Central memory CD8-positive, alpha-beta T cell (primary cell): ENCODE results near the gene MAPK12.
A peak's percentile ranks its signal among the peaks of the same experiment; 100 is the strongest.
"Not testable (repeated sequence)": the region's sequence is repeated elsewhere in the genome, so short reads cannot be mapped to it uniquely, and the experiment has no call there.

Source experiments
- ATAC-seq: fragments of 150-1000 bp; cut with Tn5 transposase; replicated peaks from 2 replicates; pipeline ENCODE4 v1.10.0; 2022; ENCODE audit warnings: mild to moderate bottlenecking, moderate FRiP score, moderate number of reproducible peaks; ENCODE audit not compliant: poor library complexity, severe bottlenecking; ENCODE audit errors: extremely low read depth
- DNase-seq, 2 donors: peaks; one replicate each; pipeline ENCODE4 v3.0.0; 2021; ENCODE audit warnings: low spot score in 2 of 2
- H3K27ac Mint-ChIP-seq: one replicate; pipeline ENCODE4 v1.8.0; 2022; ENCODE audit warnings: low read depth, mild to moderate bottlenecking, moderate library complexity, mixed read lengths
- H3K27me3 Mint-ChIP-seq: one replicate; pipeline ENCODE4 v1.8.0; 2022; ENCODE audit warnings: mixed read lengths
- H3K36me3 Mint-ChIP-seq: one replicate; pipeline ENCODE4 v1.8.0; 2022; ENCODE audit warnings: mild to moderate bottlenecking, moderate library complexity, mixed read lengths; ENCODE audit not compliant: insufficient read depth
- H3K4me1 Mint-ChIP-seq: one replicate; pipeline ENCODE4 v1.8.0; 2022; ENCODE audit warnings: mixed read lengths
- H3K4me3 Mint-ChIP-seq: one replicate; pipeline ENCODE4 v1.8.0; 2022; ENCODE audit warnings: mild to moderate bottlenecking, moderate library complexity, mixed read lengths
- H3K9me3 Mint-ChIP-seq: one replicate; pipeline ENCODE4 v1.8.0; 2022; ENCODE audit warnings: mixed read lengths

Gene MAPK12

DNA sequence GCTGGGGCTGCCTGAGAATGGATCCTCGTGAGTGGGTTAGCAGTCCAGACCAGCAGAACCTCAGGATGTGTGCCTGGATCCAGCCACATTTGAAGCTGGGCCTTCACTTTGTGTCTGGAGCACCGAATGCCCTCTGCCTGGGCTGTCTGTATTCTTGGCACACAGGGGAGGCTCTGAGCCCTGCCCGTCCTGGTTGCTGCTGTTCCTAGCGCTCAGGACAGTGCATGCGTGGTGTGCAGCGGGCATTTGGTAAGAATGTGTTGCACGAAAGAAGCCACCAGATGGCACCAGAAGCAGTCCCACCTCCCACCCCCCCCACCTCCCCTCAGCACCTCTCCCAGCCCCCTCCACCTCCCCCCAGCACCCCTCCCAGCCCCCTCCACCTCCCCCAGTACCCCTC, 12.8 kb upstream of the MAPK12 start:
- DNase-seq (no peak), ATAC-seq (no peak)
- Mint-ChIP-seq H3K27me3 (no peaks in the 10 kb centered on the region), H3K4me1 (peaks cover 7% of the 10 kb centered on the region), H3K27ac (no peak overlapping the region), H3K36me3 (peaks cover 6% of the 10 kb centered on the region), H3K4me3 (no peak overlapping the region), H3K9me3 (no peaks in the 10 kb centered on the region)

DNA sequence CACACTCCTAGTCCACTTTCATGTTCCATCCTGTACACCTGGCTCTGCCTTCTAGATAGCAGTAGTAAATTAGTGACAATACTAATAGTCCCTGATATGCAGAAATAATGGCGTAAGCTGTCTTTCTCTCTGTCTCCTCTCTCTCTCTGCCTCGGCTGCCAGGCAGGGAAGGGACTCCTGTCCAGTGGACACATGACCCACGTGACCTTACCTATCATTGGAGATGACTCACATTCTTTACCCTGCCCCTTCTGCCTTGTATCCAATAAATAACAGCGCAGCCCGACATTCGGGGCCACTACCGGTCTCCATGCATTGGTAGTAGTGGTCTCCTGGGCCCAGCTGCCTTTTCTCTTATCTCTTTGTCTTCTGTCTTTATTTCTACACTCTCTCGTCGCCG, 12.3 kb upstream of the MAPK12 start:
- DNase-seq, H3K36me3 Mint-ChIP-seq, ATAC-seq, H3K4me3 Mint-ChIP-seq, H3K4me1 Mint-ChIP-seq, H3K27me3 Mint-ChIP-seq, H3K27ac Mint-ChIP-seq, H3K9me3 Mint-ChIP-seq: not testable (repeated sequence)

DNA sequence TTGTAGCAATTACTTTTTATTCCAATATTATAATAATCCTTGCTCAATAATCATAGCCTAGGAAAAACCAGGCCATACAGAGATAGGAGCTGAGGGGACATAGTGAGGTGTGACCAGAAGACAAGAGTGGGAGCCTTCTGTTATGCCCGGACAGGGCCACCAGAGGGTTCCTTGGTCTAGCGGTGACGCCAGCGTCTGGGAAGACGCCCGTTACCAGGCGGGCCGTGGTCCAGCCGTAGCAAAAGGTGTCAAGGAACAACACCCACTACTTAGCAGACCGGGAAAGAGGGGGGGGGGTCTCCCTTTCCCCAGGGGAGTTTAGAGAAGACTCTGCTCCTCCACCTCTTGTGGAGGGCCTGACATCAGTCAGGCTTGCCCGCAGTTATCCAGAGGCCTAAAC, 11.9 kb upstream of the MAPK12 start:
- not testable (repeated sequence) for H3K27ac Mint-ChIP-seq, H3K9me3 Mint-ChIP-seq, H3K4me3 Mint-ChIP-seq, H3K4me1 Mint-ChIP-seq, H3K27me3 Mint-ChIP-seq, DNase-seq, H3K36me3 Mint-ChIP-seq, ATAC-seq

DNA sequence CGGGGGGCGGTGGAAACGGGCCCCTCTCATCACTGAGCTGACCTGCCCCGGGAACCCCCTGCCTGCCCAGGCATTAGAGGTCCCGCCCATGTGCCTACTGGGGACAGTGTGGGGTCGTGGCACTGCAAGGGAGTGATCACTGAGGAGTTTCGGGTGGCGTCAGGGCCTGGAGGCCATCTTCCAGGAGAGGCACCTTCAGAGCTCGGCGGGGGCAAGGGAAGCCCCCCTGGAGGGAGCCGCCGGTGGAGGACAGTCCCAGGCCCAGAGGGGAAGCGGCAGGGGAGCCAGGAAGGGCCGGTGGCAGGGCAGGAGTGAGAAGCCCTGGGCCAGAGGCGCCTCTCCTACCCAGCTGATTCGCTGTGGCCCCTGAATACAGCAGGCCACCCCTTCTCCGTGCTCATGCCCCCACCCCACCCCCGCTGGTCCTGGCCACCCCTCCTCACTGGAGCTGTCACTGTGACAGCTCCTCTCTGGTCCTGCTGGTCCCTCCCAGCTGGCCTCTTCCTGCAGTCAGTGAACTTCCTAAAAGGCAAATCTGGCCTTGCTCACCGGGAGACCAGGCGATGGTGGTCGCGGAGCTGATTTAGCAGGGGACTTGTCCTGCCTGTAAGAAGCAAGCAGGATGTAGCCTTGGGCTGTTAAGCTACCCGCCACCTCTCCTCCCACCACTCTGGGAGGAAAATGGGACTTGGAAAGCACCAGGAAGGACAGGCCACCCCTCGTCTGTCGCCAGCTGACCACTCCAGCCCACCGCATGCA, 10.7 kb upstream of the MAPK12 start:
- peak overlapping the region; percentile 47 for H3K4me3 Mint-ChIP-seq
- DNase-seq (no peak), ATAC-seq (no peak)
- H3K27me3 Mint-ChIP-seq, result no peaks in the 10 kb centered on the region
- no peak overlapping the region for H3K27ac Mint-ChIP-seq
- H3K36me3 Mint-ChIP-seq, result peaks cover 6% of the 10 kb centered on the region
- no peaks in the 10 kb centered on the region for H3K9me3 Mint-ChIP-seq
- H3K4me1 Mint-ChIP-seq, result peaks cover 7% of the 10 kb centered on the region

DNA sequence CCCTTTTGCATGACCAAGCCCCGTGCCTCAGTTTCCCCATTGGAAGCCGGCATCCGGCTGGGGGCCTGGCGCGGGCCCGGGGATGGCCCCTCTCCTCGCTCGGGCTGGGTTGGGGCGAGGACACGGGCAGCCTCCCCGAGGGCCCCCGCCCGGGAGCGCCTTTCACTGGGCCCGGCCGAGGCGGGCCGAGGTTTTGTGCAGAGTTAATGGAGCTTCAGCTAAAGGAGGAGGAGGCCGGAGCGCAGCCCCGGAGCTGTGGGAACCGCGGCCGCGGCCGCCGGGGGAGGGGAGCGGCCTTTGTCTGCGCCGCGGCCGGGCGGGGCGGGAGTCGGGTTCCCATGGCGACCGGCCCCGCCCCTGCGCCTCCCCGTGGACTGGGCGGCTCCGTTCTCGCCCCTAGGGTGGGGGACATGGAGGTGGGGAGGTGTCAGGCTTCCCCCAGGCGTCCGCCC, 10.1 kb upstream of the MAPK12 start:
- ATAC-seq, result no peak
- DNase-seq, result no peak
- peak overlapping the region; percentile 74 for H3K4me3 Mint-ChIP-seq
- H3K36me3 Mint-ChIP-seq, result peaks cover 5% of the 10 kb centered on the region
- H3K27me3 Mint-ChIP-seq, result no peaks in the 10 kb centered on the region
- peaks cover 7% of the 10 kb centered on the region for H3K4me1 Mint-ChIP-seq
- H3K9me3 Mint-ChIP-seq, result no peaks in the 10 kb centered on the region
- H3K27ac Mint-ChIP-seq, result no peak overlapping the region

DNA sequence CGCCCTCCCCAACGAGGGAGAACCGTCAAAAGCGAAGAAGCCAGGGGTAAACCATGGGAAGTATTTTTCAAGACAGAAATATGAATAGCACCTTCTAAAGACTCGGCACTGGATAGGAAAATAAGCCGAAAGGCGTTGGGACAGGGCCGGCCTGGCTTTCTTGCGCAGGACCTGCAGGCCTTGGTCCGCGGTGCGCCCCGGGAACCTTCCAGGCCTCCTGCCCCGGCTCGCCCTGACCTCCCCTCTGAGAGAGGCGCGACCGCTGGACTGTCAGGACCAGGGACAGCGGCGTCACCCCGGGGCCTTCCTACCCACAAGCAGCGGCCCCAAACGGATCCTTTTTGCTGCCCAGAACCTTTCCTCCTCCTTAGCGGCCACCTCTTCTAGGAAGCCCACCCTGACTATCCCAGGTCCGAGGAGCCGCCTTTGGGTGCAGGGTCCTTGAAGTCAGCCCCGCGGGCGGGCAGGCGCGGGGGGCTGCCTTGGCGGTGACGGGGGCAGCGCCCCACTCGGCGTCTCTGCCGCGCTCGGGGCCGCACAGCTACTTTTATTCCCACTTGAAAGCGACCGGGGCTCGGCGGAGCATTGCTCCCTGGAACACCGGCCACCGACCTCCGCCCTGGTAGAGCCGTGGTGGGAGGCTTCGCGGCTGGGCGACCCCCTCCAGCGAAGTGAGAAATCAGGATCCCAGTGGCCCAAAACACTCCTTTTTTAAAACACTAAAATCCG, 9.3 kb upstream of the MAPK12 start:
- DNase-seq, result peak; percentile 53 to 64
- Mint-ChIP-seq H3K27me3 (no peaks in the 10 kb centered on the region), H3K36me3 (peaks cover 2% of the 10 kb centered on the region), H3K4me3 (peak overlapping the region; percentile 74), H3K9me3 (no peaks in the 10 kb centered on the region), H3K27ac (no peak overlapping the region), H3K4me1 (peaks cover 7% of the 10 kb centered on the region)
- peak; percentile 61 for ATAC-seq

DNA sequence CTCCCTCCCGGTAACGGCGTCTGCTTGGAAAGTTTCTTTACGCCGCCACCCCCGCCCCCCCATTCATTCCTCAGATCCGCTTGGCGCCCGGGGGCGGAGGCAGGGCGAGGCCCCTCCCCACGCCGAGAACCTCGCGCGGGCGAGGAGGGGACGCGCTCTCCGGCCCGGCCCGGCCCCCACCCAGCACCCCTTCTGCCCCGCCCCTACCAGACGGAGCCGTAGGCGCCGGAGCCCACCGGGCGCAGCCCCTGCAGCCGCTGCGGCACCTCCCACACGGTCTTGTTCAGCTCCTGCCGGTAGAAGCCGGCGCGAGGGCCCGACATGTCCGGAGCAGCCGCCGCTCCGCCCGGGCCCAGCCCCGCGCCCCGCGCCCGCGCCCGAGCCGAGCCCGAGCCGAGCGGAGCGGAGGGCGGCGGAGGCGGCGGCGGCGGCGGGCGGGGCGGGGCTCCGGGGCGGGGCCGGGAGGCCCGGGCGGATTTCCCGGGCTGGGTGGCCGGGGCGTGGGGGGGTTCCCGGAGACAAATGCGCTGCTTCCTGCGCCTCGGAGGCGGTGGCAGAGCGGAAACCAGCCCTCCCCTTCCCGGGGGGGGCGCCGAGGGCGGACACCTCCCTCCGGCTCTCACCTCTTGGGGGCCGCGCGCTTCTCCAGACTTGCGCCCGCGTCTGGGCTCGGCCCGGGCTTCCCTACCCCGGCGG, 8.6 kb upstream of the MAPK12 start, which contains the start of gene MAPK11:
Gene MAPK11, minus strand, starts transcription at position 411 of the 696 bp plus-strand sequence. Its CDS starts 88 bp downstream, at position 323.
- Mint-ChIP-seq H3K27ac (no peak within 1 kb of the TSS), H3K36me3 (no peaks in the 10 kb centered on the region), H3K4me1 (peaks cover 7% of the 10 kb centered on the region), H3K4me3 (peak within 1 kb of the TSS; percentile 74), H3K9me3 (no peaks in the 10 kb centered on the region), H3K27me3 (no peaks in the 10 kb centered on the region)
- peak; percentile 61 for ATAC-seq
- DNase-seq, result peak; percentile 48 to 59

DNA sequence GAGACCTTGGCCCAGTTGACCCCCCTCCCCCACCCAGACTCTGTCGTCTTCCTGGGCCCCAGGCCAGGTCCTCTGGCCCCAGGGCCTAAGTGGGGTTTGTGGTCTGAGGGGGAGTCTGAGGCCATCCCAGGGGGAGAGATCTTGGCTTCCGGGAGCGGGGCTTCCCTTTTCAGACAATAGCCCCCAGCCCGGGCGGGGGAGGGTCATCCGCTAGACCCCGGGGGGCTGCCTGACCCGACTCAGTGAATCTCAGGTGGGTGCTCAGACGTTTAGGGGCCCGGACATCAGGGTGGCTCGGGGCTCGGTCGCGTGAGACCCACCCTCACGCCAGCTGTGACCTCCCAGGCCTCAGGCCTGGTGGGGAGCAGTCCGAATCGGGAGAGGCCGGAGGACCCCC, 8.1 kb upstream of the MAPK12 start:
- DNase-seq, result no peak
- Mint-ChIP-seq H3K4me3 (peak overlapping the region; percentile 66), H3K27ac (no peak overlapping the region), H3K36me3 (no peaks in the 10 kb centered on the region), H3K27me3 (no peaks in the 10 kb centered on the region), H3K4me1 (peaks cover 7% of the 10 kb centered on the region), H3K9me3 (no peaks in the 10 kb centered on the region)
- ATAC-seq, result no peak

DNA sequence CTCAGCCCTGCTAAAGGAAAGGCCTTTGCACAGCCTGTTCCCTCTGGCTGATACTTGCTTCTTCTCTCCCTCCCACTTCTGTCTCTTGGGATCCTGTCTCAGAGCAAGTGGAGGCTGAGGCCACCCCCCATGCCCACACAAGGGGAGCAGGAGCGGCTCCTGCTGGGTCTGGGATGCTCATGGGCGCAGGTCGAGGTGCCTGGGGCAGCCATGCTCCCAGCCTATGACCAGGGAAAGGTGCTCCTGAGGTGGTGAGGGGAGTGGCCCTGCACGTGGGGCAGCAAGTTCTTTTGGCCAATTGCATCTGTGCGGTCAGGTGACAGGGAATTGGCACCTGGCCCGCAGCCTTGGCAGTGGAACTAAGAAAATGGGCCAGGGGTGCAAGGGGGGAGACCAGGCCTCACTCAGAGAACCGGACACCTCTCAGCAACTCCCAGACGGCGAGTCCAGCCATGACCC, 7.2 kb upstream of the MAPK12 start:
- H3K4me1 Mint-ChIP-seq, result peaks cover under 1% of the 10 kb centered on the region
- H3K4me3 Mint-ChIP-seq, result peak overlapping the region; percentile 66
- no peak for ATAC-seq
- H3K27ac Mint-ChIP-seq, result no peak overlapping the region
- no peak for DNase-seq
- H3K36me3 Mint-ChIP-seq, result no peaks in the 10 kb centered on the region
- H3K27me3 Mint-ChIP-seq, result no peaks in the 10 kb centered on the region
- no peaks in the 10 kb centered on the region for H3K9me3 Mint-ChIP-seq

DNA sequence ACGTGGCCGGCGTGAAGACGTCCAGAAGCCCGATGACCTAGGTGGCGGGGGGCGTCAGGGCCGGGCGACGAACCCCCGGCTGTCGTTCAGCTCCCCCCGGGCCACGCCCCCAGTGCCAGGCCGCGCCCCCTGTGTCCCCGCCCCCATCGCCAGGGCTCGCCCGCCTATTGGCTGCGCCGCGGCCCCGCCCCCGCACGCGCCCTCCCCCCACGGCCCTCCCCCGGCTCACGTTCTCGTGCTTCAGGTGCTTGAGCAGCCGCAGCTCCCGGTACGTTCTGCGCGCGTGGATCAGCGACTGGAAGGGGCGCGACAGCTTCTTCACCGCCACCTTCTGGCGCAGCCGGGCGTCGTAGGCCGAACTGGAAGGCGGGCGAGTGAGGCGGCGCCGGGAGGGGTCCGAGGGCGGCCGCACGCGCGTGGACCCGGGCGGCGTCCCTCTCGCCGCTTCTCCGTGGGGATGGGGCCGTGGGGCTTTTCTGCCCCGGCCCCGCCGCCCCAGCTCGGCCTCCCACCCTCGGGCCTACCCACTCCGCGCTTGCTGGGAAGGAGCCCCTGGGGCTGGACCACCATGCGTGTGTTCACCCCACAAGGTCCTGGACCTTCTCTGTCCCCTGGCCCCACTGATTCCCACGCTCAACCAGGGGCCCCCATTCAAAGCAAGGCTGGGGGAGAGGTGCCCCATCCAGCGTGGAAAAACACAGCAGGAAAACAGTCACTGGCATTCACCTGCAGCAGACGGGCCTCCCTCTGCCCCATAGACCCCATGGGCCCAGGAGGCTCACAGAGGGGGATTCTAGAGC, 6.3 kb upstream of the MAPK12 start:
- H3K27me3 Mint-ChIP-seq, result peaks cover 4% of the 10 kb centered on the region
- ATAC-seq, result no peak
- H3K27ac Mint-ChIP-seq, result no peak overlapping the region
- no peaks in the 10 kb centered on the region for H3K36me3 Mint-ChIP-seq
- no peaks in the 10 kb centered on the region for H3K4me1 Mint-ChIP-seq
- H3K9me3 Mint-ChIP-seq, result no peaks in the 10 kb centered on the region
- no peak overlapping the region for H3K4me3 Mint-ChIP-seq
- no peak for DNase-seq

DNA sequence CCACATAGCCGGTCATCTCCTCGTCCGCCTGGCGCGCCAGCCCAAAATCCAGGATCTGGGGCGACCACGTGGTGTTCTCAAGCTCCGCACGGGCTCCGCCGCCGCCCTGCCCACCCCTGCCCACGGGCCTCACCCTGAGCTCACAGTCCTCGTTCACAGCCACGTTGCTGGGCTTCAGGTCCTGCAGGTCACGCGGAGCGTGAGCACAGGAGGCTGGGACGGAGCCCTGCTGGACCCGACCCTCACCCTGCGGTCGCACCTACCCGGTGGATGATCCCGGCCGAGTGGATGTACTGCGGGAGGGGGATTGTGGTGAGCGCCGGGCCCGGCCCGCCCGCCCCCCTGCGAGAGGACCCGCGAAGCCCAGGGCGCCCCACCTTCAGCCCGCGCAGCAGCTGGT, 5.5 kb upstream of the MAPK12 start:
- Mint-ChIP-seq H3K9me3 (no peaks in the 10 kb centered on the region), H3K36me3 (no peaks in the 10 kb centered on the region), H3K4me3 (no peak overlapping the region), H3K27me3 (peaks cover 12% of the 10 kb centered on the region), H3K4me1 (peaks cover 4% of the 10 kb centered on the region), H3K27ac (no peak overlapping the region)
- DNase-seq (no peak), ATAC-seq (no peak)
